T1000 (cell line): ENCODE measurements around the gene RDH12.
"Not testable (repeated sequence)": the region's sequence is repeated elsewhere in the genome, so short reads cannot be mapped to it uniquely, and the experiment has no call there.

Experiments used
- DNase-seq: peaks from one replicate; lab custom pipeline; 2025; ENCODE audit warnings: mixed read lengths; lab: John Stamatoyannopoulos, UW

Gene RDH12

GRCh38 chr14:67705211-67705610 is 3.5 kb downstream of the RDH12 start:
- no peak for DNase-seq

- not testable (repeated sequence) for DNase-seq
Measured at GRCh38 chr14:67709346-67709745, 7.7 kb downstream of the RDH12 start.

DNA sequence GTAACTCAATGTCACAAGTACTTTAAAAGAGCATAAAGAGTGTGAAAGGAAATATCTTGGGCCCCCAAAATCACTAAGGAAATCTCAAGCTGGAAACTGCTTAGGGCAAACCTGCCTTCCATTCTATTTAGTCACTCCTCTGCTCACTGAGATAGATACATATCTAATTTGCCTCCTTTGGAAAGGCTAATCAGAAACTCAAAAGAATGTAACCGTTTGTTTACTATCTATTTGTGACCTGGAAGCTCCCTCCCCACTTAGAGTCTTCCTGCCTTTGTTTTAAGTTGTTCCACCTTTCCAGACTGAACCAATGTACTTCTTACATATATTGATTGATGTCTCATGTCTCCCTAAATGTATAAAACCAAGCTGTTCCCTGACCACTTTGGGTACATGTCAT is 8.1 kb downstream of the RDH12 start:
- not testable (repeated sequence) for DNase-seq

GRCh38 chr14:67710209-67710608 is 8.5 kb downstream of the RDH12 start:
- DNase-seq: no peak

DNA sequence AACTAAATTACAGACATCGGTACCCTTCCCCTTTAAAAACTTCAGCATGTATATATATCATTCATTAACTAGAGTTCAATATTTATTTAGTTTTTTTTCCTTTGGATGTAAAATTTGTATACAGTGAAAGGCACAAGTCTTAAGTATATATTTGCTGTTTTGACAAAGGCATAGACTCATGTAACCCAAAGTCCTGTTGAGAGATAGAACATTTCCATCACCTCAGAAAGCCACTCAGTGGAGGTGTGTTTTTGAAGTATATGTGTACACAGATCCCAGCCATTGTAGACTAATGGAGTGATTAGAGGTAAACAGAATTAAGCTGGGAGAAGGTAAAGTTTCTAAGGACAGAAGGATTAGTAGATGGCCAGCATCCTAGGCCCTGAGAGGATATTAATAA is 15.4 kb downstream of the RDH12 start:
- no peak for DNase-seq

- no peak for DNase-seq
Measured at GRCh38 chr14:67718265-67718664, 16.6 kb downstream of the RDH12 start.

DNA sequence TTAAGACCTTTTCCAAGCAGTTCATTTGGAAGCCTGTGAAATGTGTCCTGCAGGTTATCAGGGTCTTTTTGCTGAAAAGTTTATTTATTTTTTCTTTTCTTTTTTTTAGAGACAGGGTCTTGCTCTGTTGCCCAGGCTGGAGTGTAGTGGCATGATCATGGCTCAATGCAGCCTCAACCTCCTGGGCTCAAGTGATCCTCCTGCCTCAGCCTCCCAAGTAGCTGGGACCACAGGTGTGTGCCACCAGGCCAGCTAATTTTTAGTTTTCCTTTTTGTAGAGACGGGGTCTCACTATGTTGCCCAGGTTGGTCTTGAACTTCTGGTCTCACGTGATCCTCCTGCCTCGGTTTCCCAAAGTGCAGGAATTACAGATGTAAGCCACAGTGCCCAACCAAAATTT is 17.7 kb downstream of the RDH12 start:
- DNase-seq: not testable (repeated sequence)

- no peak for DNase-seq
Measured at GRCh38 chr14:67719866-67720265, 18.2 kb downstream of the RDH12 start.

- no peak for DNase-seq
Measured at GRCh38 chr14:67721875-67722274, 20.2 kb downstream of the RDH12 start.

DNA sequence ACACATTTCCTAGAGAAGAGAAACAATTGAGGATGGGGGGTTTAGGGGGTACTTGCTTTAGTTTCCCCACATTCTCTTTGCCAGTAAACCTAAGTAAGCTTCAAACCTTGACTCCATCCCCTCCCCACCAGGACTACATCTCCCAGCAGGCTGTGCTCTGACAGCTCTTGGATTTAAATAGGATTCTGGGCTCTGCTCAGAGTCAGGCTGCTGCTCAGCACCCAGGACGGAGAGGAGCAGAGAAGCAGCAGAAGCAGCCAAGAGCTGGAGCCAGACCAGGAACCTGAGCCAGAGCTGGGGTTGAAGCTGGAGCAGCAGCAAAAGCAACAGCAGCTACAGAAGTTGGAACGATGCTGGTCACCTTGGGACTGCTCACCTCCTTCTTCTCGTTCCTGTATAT is 20.6 kb downstream of the RDH12 start:
- DNase-seq: no peak

- no peak for DNase-seq
Measured at GRCh38 chr14:67725171-67725570, 23.5 kb downstream of the RDH12 start.

DNA sequence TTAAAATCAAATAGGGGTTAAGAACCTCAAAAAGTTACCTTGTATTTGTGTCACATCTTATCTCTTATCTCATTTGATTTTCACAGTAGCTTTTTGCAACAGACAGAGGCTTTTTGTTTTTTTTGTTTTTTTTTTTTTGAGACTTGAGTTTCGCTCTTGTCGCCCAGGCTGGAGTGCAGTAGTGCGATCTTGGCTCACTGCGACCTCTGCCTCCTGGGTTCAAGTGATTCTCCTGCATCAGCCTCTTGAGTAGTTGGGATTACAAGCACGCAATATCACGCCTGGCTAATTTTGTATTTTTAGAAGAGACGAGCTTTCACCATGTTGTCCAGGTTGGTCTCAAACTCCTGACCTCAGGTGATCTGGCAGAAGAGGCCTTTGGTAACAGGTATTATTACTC is 25.7 kb downstream of the RDH12 start:
- DNase-seq: no peak

DNA sequence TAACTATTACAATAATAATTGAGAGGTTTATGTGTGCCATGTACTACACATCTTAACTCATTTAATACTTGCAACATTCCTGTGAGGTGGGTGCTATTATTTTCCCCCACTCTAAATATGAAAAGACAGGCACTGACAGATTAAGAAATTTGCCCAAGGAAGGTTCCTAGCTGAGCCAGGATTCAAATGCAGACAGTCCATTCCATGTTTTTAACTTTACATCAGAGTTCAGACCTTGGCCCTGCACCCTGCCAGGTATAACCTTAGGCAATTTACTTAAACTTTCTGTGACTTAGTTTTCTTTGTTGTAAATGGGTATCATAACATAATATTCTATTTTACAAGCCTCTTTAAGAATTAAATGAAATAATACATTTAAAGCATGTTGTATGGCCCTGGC is 26.6 kb downstream of the RDH12 start:
- no peak for DNase-seq

DNA sequence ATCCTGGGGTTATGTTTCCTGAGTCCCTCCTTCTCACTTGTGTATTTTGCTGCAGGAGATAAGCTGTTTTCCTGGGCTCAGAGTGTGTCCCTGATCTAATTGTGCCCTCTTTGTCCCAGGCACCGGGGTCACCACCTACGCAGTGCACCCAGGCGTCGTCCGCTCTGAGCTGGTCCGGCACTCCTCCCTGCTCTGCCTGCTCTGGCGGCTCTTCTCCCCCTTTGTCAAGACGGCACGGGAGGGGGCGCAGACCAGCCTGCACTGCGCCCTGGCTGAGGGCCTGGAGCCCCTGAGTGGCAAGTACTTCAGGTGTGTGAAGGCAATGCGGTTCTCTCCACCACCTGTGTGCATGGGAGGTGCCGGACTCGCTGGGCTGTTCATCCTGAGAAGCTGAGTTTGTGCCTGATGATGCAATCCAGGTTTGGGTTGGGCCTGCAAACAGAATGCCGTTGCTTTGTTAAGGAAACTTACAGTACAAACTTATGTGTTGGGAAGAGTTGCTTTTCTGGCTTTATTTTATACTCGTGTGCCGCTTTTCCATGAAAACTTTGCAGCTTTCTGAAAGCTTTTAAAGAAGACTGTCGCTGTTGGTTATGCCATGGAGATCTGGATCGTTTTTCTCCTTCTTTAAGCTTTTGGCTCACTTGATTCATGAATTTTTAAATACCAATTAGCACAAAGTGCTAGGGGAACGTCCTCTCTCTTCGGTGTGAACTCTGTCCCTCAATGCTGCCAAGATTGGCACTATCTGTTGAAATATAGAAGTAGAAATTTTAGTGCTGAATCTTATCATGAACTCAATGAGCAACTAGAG is 27.6 kb downstream of the RDH12 start:
- DNase-seq: no peak

GRCh38 chr14:67733616-67734015 is 31.9 kb downstream of the RDH12 start:
- DNase-seq: no peak

DNA sequence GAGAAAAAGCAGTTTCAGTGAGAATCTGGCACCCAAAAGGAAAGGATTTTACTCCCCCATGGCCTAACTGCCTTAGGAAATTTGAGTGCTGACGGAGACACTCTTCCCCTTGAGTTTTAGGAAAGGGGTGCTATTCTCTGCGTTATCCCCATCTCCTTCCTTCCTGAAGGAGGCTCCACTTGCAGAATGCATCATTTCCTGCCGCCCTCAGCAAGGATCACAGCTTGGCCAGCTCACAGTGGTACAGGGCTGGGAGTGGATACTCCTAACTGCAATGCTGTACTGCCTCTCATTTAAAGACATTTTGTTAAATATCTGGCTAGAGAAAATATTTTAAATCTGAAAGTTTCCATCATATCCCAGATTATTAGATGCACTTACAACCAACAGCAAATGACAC is 33.0 kb downstream of the RDH12 start:
- DNase-seq: no peak

- DNase-seq: no peak
Measured at GRCh38 chr14:67735336-67736147, 33.9 kb downstream of the RDH12 start.

DNA sequence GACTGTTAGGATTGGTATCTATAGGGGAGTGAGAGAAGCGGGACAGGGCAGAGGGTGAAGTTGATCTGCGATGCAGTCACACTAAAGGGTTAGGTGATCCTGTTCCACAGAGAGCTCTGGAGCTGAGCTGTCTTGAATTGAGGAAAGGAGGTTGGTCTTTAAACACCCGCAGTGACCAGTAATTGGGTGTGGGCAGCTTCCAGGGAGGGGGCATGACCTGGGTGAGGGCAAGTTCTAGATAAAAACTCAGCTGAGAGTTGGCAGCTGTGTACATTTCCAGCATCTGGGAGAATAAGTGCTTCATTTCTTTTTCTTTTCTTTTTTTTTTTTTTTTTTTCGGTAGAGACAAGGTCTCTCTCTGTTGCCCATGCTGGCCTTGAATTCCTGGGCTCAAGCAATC is 35.1 kb downstream of the RDH12 start:
- no peak for DNase-seq

GRCh38 chr14:67738740-67739504 is 37.2 kb downstream of the RDH12 start:
- peak; percentile 86 for DNase-seq

DNA sequence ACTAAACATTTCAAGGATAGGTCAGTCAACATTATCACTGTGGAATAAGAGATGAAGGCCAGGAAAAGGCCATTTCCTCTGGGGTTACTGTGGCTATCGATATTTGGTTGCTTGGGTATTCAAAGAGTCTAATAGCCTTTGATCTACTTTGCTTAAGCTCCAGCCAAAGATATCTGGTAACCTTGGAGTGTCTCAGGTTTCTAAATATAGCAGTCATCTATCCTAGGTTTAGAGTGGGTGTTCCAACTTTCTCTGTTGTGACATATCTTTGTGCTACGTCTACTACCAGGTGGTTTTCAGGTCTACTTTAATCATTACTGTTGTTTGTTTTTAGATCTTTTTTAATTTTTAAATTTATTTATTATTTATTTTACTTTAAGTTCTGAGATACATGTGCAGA is 42.4 kb downstream of the RDH12 start:
- DNase-seq: no peak

- no peak for DNase-seq
Measured at GRCh38 chr14:67746927-67747326, 45.2 kb downstream of the RDH12 start.

DNA sequence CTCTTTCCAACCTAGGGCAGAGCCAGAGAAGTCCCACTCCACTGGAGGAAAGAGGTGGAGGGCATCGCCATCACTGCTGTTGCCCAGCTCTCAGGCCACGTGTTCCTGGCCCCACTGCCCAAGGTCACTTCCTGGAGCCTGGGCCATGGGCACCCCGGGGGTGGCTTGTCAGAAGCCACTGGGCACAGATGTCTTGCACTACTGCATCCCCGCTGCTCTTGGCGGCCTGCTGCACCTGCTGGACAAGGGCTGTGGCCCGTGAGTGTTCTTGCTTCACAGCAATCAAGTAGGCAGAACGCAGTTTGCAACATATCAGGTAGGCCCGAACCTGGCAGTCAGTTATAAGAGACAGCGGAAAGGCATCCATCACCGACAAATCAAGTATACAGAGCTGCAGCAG is 46.6 kb downstream of the RDH12 start:
- no peak for DNase-seq
